Endodermal cell (in vitro differentiated cells): ENCODE data around the gene AGFG1. TPM values are rescaled to one million over a fixed set of nuclear protein-coding genes. Genes with fewer than 3 reads are reported as not detected.

Source experiments
- DNase-seq: peaks from one replicate; pipeline ENCODE4 v3.0.0-alpha.2; 2017
- H3K27ac ChIP-seq: 2 replicates; pipeline ENCODE4 v1.5.1; 2013; ENCODE audit warnings: mild to moderate bottlenecking, low read depth, low read length, moderate library complexity
- H3K27me3 ChIP-seq: 2 replicates; pipeline ENCODE4 v1.6.1; 2013; ENCODE audit warnings: mild to moderate bottlenecking, low read length, moderate library complexity; ENCODE audit not compliant: insufficient read depth, control insufficient read depth, poor library complexity, severe bottlenecking
- H3K36me3 ChIP-seq: 2 replicates; pipeline ENCODE4 v1.7.0; 2013; ENCODE audit warnings: mild to moderate bottlenecking, low read length, moderate library complexity; ENCODE audit not compliant: control insufficient read depth, insufficient read depth
- H3K4me1 ChIP-seq: one replicate; pipeline ENCODE4 v1.7.0; 2013; ENCODE audit warnings: low read length; ENCODE audit not compliant: control insufficient read depth, insufficient read depth
- H3K4me3 ChIP-seq: 2 replicates; pipeline ENCODE4 v1.5.1; 2013; ENCODE audit warnings: mild to moderate bottlenecking, low read length, moderate library complexity
- H3K9ac ChIP-seq: 2 replicates; pipeline ENCODE4 v1.6.1; 2013; ENCODE audit warnings: mild to moderate bottlenecking, low read length, moderate library complexity; ENCODE audit not compliant: poor library complexity, severe bottlenecking; ENCODE audit errors: extremely low read depth
- H3K9me3 ChIP-seq: 2 replicates; pipeline ENCODE4 v1.6.1; 2013; ENCODE audit warnings: mild to moderate bottlenecking, low read length, moderate library complexity; ENCODE audit not compliant: control insufficient read depth
- H3K27ac Mint-ChIP-seq: 2 replicates; pipeline ENCODE4 v1.8.0; 2020; ENCODE audit warnings: mixed read lengths
- H3K27me3 Mint-ChIP-seq: 2 replicates; pipeline ENCODE4 v1.8.0; 2021; ENCODE audit warnings: mild to moderate bottlenecking, mixed read lengths; ENCODE audit not compliant: insufficient read depth
- H3K36me3 Mint-ChIP-seq: 2 replicates; pipeline ENCODE4 v1.8.0; 2020; ENCODE audit warnings: low read depth, mixed read lengths
- H3K4me1 Mint-ChIP-seq: 2 replicates; pipeline ENCODE4 v1.8.0; 2020; ENCODE audit warnings: mixed read lengths
- H3K4me3 Mint-ChIP-seq: 2 replicates; pipeline ENCODE4 v1.8.0; 2020; ENCODE audit warnings: mild to moderate bottlenecking, moderate library complexity, mixed read lengths
- H3K9me3 Mint-ChIP-seq: 2 replicates; pipeline ENCODE4 v1.8.0; 2020; ENCODE audit warnings: mild to moderate bottlenecking, mixed read lengths
- CTCF ChIP-seq: fragments of 200-600 bp; sonication (generic); conservative IDR thresholded peaks from 2 replicates; pipeline ENCODE4 v1.5.0; 2021; ENCODE audit warnings: antibody characterized with exemption, mild to moderate bottlenecking
- WGBS, 2 experiments: methylation state at CpG; one replicate each; pipeline versions ENCODE4 v1.1.5 to v1.1.7; 2013; ENCODE audit warnings: missing lambda C conversion rate in 2 of 2, mixed read lengths in 1 of 2; ENCODE audit not compliant: insufficient coverage in 1 of 2, insufficient read length in 1 of 2; 5-methylcytosine and 5-hydroxymethylcytosine counted together
- total RNA-seq, 2 donors: library from RNA; stranded (reverse); fragmentation: NEBNext Ultra II Directional in 1 of 2; extraction: Animal tissue kit (Norgen Biotek cat#: 25700) in 1 of 2; gene quantifications; 2 replicates in 1 of 2; 3 replicates in 1 of 2; pipeline ENCODE4 v1.2.1, GENCODE V29; 2021

The AGFG1 gene
- total RNA-seq, 2 donors from 2014 or later: 90.3 to 92.0 TPM

- Histone ChIP-seq H3K27ac (no peak overlapping the region), H3K4me3 (no peak overlapping the region), H3K9me3 (no peaks in the 10 kb centered on the region), H3K4me1 (no peaks in the 10 kb centered on the region), H3K9ac (no peak overlapping the region), H3K27me3 (no peaks in the 10 kb centered on the region), H3K36me3 (peaks cover 30% of the 10 kb centered on the region)
- no peaks in the 10 kb centered on the region for H3K9me3 Mint-ChIP-seq
- H3K4me1 Mint-ChIP-seq: peaks cover 14% of the 10 kb centered on the region
- no peak overlapping the region for H3K4me3 Mint-ChIP-seq
- WGBS, 2 experiments: 100% methylated on average over 1 of the region's 1 CpG; no CpG with 5 or more reads in 1 of the 2 experiments
- H3K36me3 Mint-ChIP-seq: peaks cover 11% of the 10 kb centered on the region
- H3K27me3 Mint-ChIP-seq: no peaks in the 10 kb centered on the region
- no peak for DNase-seq
- TF ChIP-seq CTCF: peak; percentile 47
- H3K27ac Mint-ChIP-seq: no peak overlapping the region
These were observed 28.3 kb downstream of the AGFG1 start for GRCh38 chr2:227500301-227500630.

- TF ChIP-seq CTCF: no peak
- no peaks in the 10 kb centered on the region for H3K9me3 ChIP-seq
- Mint-ChIP-seq H3K4me3 (no peak overlapping the region), H3K27me3 (no peaks in the 10 kb centered on the region), H3K9me3 (no peaks in the 10 kb centered on the region), H3K36me3 (peaks cover 8% of the 10 kb centered on the region), H3K4me1 (peaks cover 25% of the 10 kb centered on the region), H3K27ac (peak overlapping the region; percentile 40)
- H3K4me3 ChIP-seq: no peak overlapping the region
- no peak overlapping the region for H3K27ac ChIP-seq
- H3K9ac ChIP-seq: no peak overlapping the region
- H3K4me1 ChIP-seq: no peaks in the 10 kb centered on the region
- no peak for DNase-seq
- H3K27me3 ChIP-seq: no peaks in the 10 kb centered on the region
- WGBS, 2 experiments: 94 to 96% methylated on average over 4 to 5 of the region's 5 CpGs
- H3K36me3 ChIP-seq: peaks cover 22% of the 10 kb centered on the region
These were observed 31.8 kb downstream of the AGFG1 start for GRCh38 chr2:227503433-227504406.

- Mint-ChIP-seq H3K4me1 (peaks cover 31% of the 10 kb centered on the region), H3K27ac (no peak overlapping the region), H3K4me3 (no peak overlapping the region), H3K27me3 (no peaks in the 10 kb centered on the region), H3K9me3 (no peaks in the 10 kb centered on the region), H3K36me3 (peaks cover 8% of the 10 kb centered on the region)
- WGBS, 2 experiments: 100% methylated on average over 3 of the region's 3 CpGs; no CpG with 5 or more reads in 1 of the 2 experiments
- no peak for DNase-seq
- peaks cover 20% of the 10 kb centered on the region for H3K36me3 ChIP-seq
- no peaks in the 10 kb centered on the region for H3K9me3 ChIP-seq
- H3K27me3 ChIP-seq: no peaks in the 10 kb centered on the region
- no peak overlapping the region for H3K27ac ChIP-seq
- no peak for TF ChIP-seq CTCF
- H3K9ac ChIP-seq: no peak overlapping the region
- H3K4me3 ChIP-seq: no peak overlapping the region
- H3K4me1 ChIP-seq: peaks cover 8% of the 10 kb centered on the region
These were observed 32.7 kb downstream of the AGFG1 start for GRCh38 chr2:227504700-227505099.
